22Rv1 (cell line): Measurements from ENCODE around the gene COL27A1.

Source experiments
- CTCF ChIP-seq: fragments of 450-650 bp; IDR thresholded peaks from 2 replicates; pipeline ENCODE4 v1.5.1; 2017; ENCODE audit warnings: mild to moderate bottlenecking
- ZFX ChIP-seq: fragments of 450-650 bp; IDR thresholded peaks from 2 replicates; pipeline ENCODE4 v1.6.1; 2017; ENCODE audit warnings: antibody characterized with exemption, borderline replicate concordance

GRCh38 chr9:114212826-114213225 is 57.5 kb downstream of the COL27A1 start:
- TF ChIP-seq CTCF (no peak), ZFX (no peak)
